Motor neuron (in vitro differentiated cells): ENCODE data around the gene MBNL2. TPM values are rescaled to one million over a fixed set of nuclear protein-coding genes. Genes with fewer than 3 reads are reported as not detected.

Source experiments
- ATAC-seq, 8 experiments: fragments of 200-7000 bp; cut with Tn5 transposase; replicated peaks in 6 of 8; 2 replicates each; pipeline ENCODE4 v1.8.0; 2021; ENCODE audit warnings: mild to moderate bottlenecking in 8 of 8, moderate library complexity in 8 of 8
- H3K27ac ChIP-seq, 2 donors: fragments of 250-450 bp; sonication (Bioruptor Pico); 2 replicates each; pipeline ENCODE4 v1.9.0; 2021; ENCODE audit warnings: antibody characterized with exemption in 2 of 2, mild to moderate bottlenecking in 2 of 2, moderate library complexity in 1 of 2
- H3K4me1 ChIP-seq, 2 donors: fragments of 250-450 bp; sonication (Bioruptor Pico); replicated peaks in 1 of 2; 2 replicates each; pipeline ENCODE4 v1.6.1; 2021; ENCODE audit warnings: antibody characterized with exemption in 2 of 2, mild to moderate bottlenecking in 2 of 2, moderate library complexity in 1 of 2
- H3K4me3 ChIP-seq, 5 donors: fragments of 250-450 bp; sonication (Bioruptor Pico); 2 replicates each; pipeline ENCODE4 v1.9.0; 2021; ENCODE audit warnings: antibody characterized with exemption in 5 of 5, mild to moderate bottlenecking in 5 of 5, moderate library complexity in 4 of 5
- WGBS, 10 experiments: fragments of 450-650 bp; shearing (Covaris generic); methylation state at CpG; one replicate each; pipeline ENCODE4 v1.0.0; 2022; 5-methylcytosine and 5-hydroxymethylcytosine counted together
- in situ Hi-C, 9 experiments: fragments of 400-800 bp; cut with MboI; loops; one replicate each; pipeline ENCODE4 v1.15.0; 2021; ENCODE audit warnings: low sequenced_read_pairs in 9 of 9, low pct_unique_long_range_greater_than_20kb in 2 of 9; ENCODE audit not compliant: unreplicated experiment in 9 of 9
- total RNA-seq, 8 experiments: library from RNA; unstranded; fragments of 300-600 nt; gene quantifications; 2 replicates each; pipeline versions ENCODE4 v1.2.3 to v1.2.4, GENCODE V29; 2022

MBNL2 gene
- 100 to 1,000 TPM in 3 of 8 experiments, 10 to 100 TPM in 4, 1 to 10 TPM in 1; 6.9 to 317 (median 54.7) TPM for total RNA-seq

- ATAC-seq = peak; percentile 85 to 99 (median 98)
- in situ Hi-C loops = no loop called here
- peak within 1 kb of the TSS; percentile 47 to 75 (median 52) for H3K4me3 ChIP-seq
- H3K4me1 ChIP-seq = peaks cover 30 to 39% of the 10 kb centered on the region in 2 donors
- H3K27ac ChIP-seq = peak within 1 kb of the TSS; percentile 16 to 47
- 0 to 36% (median 7%) methylated on average over 4 to 13 of the region's 15 CpGs for WGBS, 10 experiments
Measured at GRCh38 chr13:97221989-97222700, at the start of gene MBNL2. Gene MBNL2 (plus strand): TSS chr13:97222333. CDS start chr13:97276236, 53,903 bp downstream.

- H3K4me1 ChIP-seq = peaks cover 0 to 11% of the 10 kb centered on the region in 2 donors
- no peak overlapping the region for H3K27ac ChIP-seq
- in situ Hi-C loops = no loop called here
- ATAC-seq = peak in 1 of 8 experiments; percentile 59
- H3K4me3 ChIP-seq = no peak overlapping the region
Measured at GRCh38 chr13:97174638-97175037, 47.5 kb upstream of the MBNL2 start.

GRCh38 chr13:97175041-97175440 is 47.1 kb upstream of the MBNL2 start:
- no peak for ATAC-seq
- Histone ChIP-seq H3K4me3 (no peak overlapping the region), H3K27ac (no peak overlapping the region), H3K4me1 (peaks cover 0 to 11% of the 10 kb centered on the region in 2 donors)
- in situ Hi-C loops = no loop called here
- WGBS, 10 experiments = 56 to 100% (median 78%) methylated on average over 1 to 4 of the region's 4 CpGs; no CpG with 5 or more reads in 4 of the 10 experiments

GRCh38 chr13:97179501-97179900 is 42.6 kb upstream of the MBNL2 start:
- 74 to 100% (median 100%) methylated on average over 1 to 2 of the region's 2 CpGs; no CpG with 5 or more reads in 1 of the 10 experiments for WGBS, 10 experiments
- Histone ChIP-seq H3K4me3 (no peak overlapping the region), H3K4me1 (no peaks in the 10 kb centered on the region), H3K27ac (no peak overlapping the region)
- no peak for ATAC-seq
- in situ Hi-C loops = no loop called here

GRCh38 chr13:97182111-97182890 is 39.8 kb upstream of the MBNL2 start:
- ATAC-seq = no peak
- no peak overlapping the region for H3K27ac ChIP-seq
- 56 to 91% (median 77%) methylated on average over 1 to 6 of the region's 6 CpGs for WGBS, 10 experiments
- in situ Hi-C loops = no loop called here
- no peak overlapping the region for H3K4me3 ChIP-seq
- no peaks in the 10 kb centered on the region for H3K4me1 ChIP-seq

GRCh38 chr13:97185291-97185690 is 36.8 kb upstream of the MBNL2 start:
- Histone ChIP-seq H3K4me3 (no peak overlapping the region), H3K27ac (no peak overlapping the region), H3K4me1 (peaks cover 0 to 5% of the 10 kb centered on the region in 2 donors)
- ATAC-seq = no peak
- in situ Hi-C loops = no loop called here
- 56 to 90% (median 75%) methylated on average over 1 to 3 of the region's 3 CpGs; no CpG with 5 or more reads in 4 of the 10 experiments for WGBS, 10 experiments

GRCh38 chr13:97185751-97186150 is 36.4 kb upstream of the MBNL2 start:
- H3K4me3 ChIP-seq = no peak overlapping the region
- no peak overlapping the region for H3K27ac ChIP-seq
- in situ Hi-C loops = no loop called here
- H3K4me1 ChIP-seq = peaks cover 0 to 8% of the 10 kb centered on the region in 2 donors
- ATAC-seq = peak in 1 of 8 experiments; percentile 45
- 56 to 100% (median 80%) methylated on average over 1 to 3 of the region's 3 CpGs; no CpG with 5 or more reads in 3 of the 10 experiments for WGBS, 10 experiments

GRCh38 chr13:97188207-97188606 is 33.9 kb upstream of the MBNL2 start:
- in situ Hi-C loops = no loop called here
- Histone ChIP-seq H3K27ac (no peak overlapping the region), H3K4me3 (no peak overlapping the region), H3K4me1 (peaks cover 6 to 20% of the 10 kb centered on the region in 2 donors)
- ATAC-seq = no peak
- WGBS, 10 experiments = 18 to 100% (median 87%) methylated on average over 1 to 6 of the region's 8 CpGs; no CpG with 5 or more reads in 1 of the 10 experiments

GRCh38 chr13:97189928-97190327 is 32.2 kb upstream of the MBNL2 start:
- no peak overlapping the region for H3K27ac ChIP-seq
- 63 to 100% (median 90%) methylated on average over 1 to 10 of the region's 10 CpGs; no CpG with 5 or more reads in 1 of the 10 experiments for WGBS, 10 experiments
- peaks cover 6 to 20% of the 10 kb centered on the region in 2 donors for H3K4me1 ChIP-seq
- no peak for ATAC-seq
- H3K4me3 ChIP-seq = no peak overlapping the region
- in situ Hi-C loops = no loop called here

DNA sequence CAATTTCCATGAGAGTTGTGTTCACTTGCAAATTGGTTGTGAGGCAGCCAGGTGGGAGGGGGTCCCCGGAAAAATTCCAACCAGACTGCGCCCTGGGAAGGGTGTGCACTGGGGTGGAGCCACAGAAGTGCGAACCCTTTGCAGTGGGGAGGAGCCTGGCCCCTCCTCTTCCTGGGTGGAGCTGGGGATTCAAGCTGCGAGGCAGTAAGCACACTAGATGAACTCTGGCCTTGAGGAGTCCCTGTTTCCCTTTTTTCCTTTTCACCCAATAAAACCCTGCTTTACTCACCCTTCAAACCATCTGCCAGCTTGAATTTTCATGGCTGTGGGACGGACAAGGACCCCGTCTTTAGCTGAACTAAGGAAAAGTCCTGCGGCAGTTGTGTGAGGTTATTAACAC is 31.0 kb upstream of the MBNL2 start:
- WGBS, 10 experiments = 25 to 89% (median 76%) methylated on average over 2 to 5 of the region's 7 CpGs; no CpG with 5 or more reads in 2 of the 10 experiments
- in situ Hi-C loops = no loop called here
- no peak overlapping the region for H3K27ac ChIP-seq
- ATAC-seq = peak in 6 of 8 experiments; percentile 27 to 87 (median 78)
- no peak overlapping the region for H3K4me3 ChIP-seq
- H3K4me1 ChIP-seq = peaks cover 6 to 20% of the 10 kb centered on the region in 2 donors

GRCh38 chr13:97191615-97192014 is 30.5 kb upstream of the MBNL2 start:
- in situ Hi-C loops = no loop called here
- ATAC-seq = peak in 1 of 8 experiments; percentile 11
- no peak overlapping the region for H3K27ac ChIP-seq
- no peak overlapping the region for H3K4me3 ChIP-seq
- WGBS, 10 experiments = 40 to 100% (median 75%) methylated on average over 1 to 2 of the region's 2 CpGs; no CpG with 5 or more reads in 6 of the 10 experiments
- peaks cover 8 to 21% of the 10 kb centered on the region in 2 donors for H3K4me1 ChIP-seq

DNA sequence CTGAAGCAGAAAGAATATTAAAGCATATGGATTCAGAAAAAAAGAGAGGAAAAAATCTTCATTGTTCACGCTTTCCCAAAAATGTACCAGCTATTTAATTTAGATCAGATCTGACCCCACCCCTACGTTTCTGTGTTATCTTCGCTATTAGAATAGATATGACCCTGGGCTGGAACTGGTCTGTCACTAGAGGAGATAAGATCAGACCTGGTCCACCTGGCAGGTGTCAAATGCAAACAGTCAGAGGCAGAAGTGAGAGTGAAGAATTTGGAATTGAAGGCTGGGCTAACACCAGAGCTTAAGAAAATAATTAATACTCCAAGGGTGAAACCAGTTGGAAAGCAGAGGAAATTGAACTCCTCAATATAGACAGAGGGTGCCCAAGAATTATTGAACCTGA is 30.0 kb upstream of the MBNL2 start:
- WGBS, 10 experiments = 50 to 100% (median 90%) methylated on average over 1 to 3 of the region's 3 CpGs; no CpG with 5 or more reads in 2 of the 10 experiments
- in situ Hi-C loops = no loop called here

DNA sequence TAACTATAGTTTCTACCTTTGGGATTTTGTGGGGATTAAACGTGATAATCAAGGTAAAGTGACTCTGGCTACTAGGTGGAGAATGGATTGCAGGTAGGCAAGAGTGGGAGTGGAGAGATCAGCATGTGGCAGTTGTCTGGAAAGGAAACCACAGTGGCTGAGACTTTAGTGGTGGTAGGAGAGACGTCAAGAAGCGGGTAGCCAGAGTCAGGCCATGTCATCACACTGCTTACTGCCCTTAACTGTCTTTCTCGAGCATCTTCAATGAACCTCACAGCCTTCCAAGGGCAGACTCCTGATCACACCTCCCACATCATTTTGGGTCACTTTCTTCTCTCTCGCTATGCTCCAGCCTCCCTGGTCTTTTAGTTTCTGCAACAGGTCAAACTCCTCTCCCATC is 28.6 kb upstream of the MBNL2 start:
- no peak for ATAC-seq
- Histone ChIP-seq H3K4me3 (no peak overlapping the region), H3K27ac (no peak overlapping the region), H3K4me1 (peaks cover 10 to 27% of the 10 kb centered on the region in 2 donors)
- 25 to 100% (median 94%) methylated on average over 1 to 5 of the region's 5 CpGs; no CpG with 5 or more reads in 4 of the 10 experiments for WGBS, 10 experiments
- in situ Hi-C loops = no loop called here

More for the DNA sequence above, 30.0 kb upstream of the MBNL2 start:
- no peak overlapping the region for H3K4me3 ChIP-seq
- H3K4me1 ChIP-seq = peaks cover 10 to 27% of the 10 kb centered on the region in 2 donors
- H3K27ac ChIP-seq = no peak overlapping the region
- no peak for ATAC-seq
